ENCODE results near the gene TMEM135.

DNA sequence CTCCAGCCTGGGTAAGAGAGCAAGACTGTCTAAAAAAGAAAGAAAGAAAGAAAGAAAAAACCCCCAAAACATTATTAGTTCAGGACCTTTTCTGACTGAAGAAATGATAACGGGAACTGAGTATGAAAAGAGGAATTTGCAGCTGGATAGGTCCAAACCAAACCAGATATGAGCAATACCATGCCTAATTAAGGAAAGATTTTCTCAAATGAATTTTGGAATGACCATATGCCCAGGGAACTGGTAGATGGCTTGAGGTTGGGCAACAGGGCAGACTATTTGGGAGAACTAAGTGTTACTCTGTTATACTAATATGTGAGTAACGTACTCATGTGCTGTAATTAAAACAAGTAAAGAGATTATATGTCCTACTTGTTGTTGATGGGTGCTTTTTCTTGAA, 186.1 kb downstream of the TMEM135 start:
- TF ChIP-seq, protein P1, sequence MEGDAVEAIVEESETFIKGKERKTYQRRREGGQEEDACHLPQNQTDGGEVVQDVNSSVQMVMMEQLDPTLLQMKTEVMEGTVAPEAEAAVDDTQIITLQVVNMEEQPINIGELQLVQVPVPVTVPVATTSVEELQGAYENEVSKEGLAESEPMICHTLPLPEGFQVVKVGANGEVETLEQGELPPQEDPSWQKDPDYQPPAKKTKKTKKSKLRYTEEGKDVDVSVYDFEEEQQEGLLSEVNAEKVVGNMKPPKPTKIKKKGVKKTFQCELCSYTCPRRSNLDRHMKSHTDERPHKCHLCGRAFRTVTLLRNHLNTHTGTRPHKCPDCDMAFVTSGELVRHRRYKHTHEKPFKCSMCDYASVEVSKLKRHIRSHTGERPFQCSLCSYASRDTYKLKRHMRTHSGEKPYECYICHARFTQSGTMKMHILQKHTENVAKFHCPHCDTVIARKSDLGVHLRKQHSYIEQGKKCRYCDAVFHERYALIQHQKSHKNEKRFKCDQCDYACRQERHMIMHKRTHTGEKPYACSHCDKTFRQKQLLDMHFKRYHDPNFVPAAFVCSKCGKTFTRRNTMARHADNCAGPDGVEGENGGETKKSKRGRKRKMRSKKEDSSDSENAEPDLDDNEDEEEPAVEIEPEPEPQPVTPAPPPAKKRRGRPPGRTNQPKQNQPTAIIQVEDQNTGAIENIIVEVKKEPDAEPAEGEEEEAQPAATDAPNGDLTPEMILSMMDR (IDR thresholded peaks at IDR 0.05) = no peak
- TF ChIP-seq POLR2A (IDR thresholded peaks at IDR 0.05) = no peak

Data from thyroid gland (tissue), 4 donors.